HepG2 (cell line): Measurements from ENCODE around the gene GSTP1.
"Not testable (repeated sequence)": the region's sequence is repeated elsewhere in the genome, so short reads cannot be mapped to it uniquely, and the experiment has no call there.

Experiments
- EZH2 ChIP-seq: conservative IDR thresholded peaks from 2 replicates; pipeline ENCODE4 v1.6.1; 2012; ENCODE audit warnings: mild to moderate bottlenecking, low read depth, low read length, moderate library complexity
- NR3C1 ChIP-seq: sonication (generic); formaldehyde crosslinking; IDR thresholded peaks from 2 replicates; pipeline ENCODE4 v1.4.0; 2020; ENCODE audit warnings: missing genetic modification reagents
- PAWR ChIP-seq: sonication (generic); formaldehyde crosslinking; IDR thresholded peaks from 2 replicates; pipeline ENCODE4 v1.4.0; 2020; ENCODE audit warnings: missing genetic modification reagents, mild to moderate bottlenecking, borderline replicate concordance
- SRF ChIP-seq: IDR thresholded peaks from 2 replicates; pipeline ENCODE4 v1.6.1; 2011; ENCODE audit warnings: mild to moderate bottlenecking, low read depth, low read length, moderate library complexity
- TBL1XR1 ChIP-seq: fragments of 150-350 bp; IDR thresholded peaks from 2 replicates; pipeline ENCODE4 v1.6.1; 2014; ENCODE audit warnings: borderline replicate concordance, low read length; ENCODE audit not compliant: partially characterized antibody
- ZEB1 ChIP-seq: IDR thresholded peaks from 2 replicates; pipeline ENCODE4 v1.6.1; 2012; ENCODE audit warnings: mild to moderate bottlenecking, low read depth, inconsistent platforms; ENCODE audit not compliant: insufficient replicate concordance
- ZNF124 ChIP-seq: sonication (generic); formaldehyde crosslinking; IDR thresholded peaks from 2 replicates; pipeline ENCODE4 v1.4.0; 2020; ENCODE audit warnings: missing genetic modification reagents
- ZNF235 ChIP-seq: sonication (generic); formaldehyde crosslinking; IDR thresholded peaks from 2 replicates; pipeline ENCODE4 v1.8.1; 2023; ENCODE audit warnings: mild to moderate bottlenecking, missing genetic modification reagents, borderline replicate concordance
- TF ChIP-seq, protein P1 (sequence below): sonication (generic); formaldehyde crosslinking; IDR thresholded peaks from 2 replicates; pipeline ENCODE4 v1.5.0; 2020; ENCODE audit warnings: mild to moderate bottlenecking, missing genetic modification reagents, moderate library complexity
- TF ChIP-seq, protein P2 (sequence below): conservative IDR thresholded peaks from 2 replicates; pipeline ENCODE4 v1.6.1; 2018; ENCODE audit warnings: missing genetic modification reagents
- TF ChIP-seq, protein P3 (sequence below), 2 experiments: fragments of 450-650 bp in 1 of 2; sonication (generic) in 1 of 2; formaldehyde crosslinking in 1 of 2; IDR thresholded peaks; 2 replicates each; pipeline versions ENCODE4 v1.6.1 to v1.8.0; 2016 to 2022; ENCODE audit warnings: antibody characterized with exemption in 1 of 2, mild to moderate bottlenecking in 1 of 2, missing genetic modification reagents in 1 of 2
- TF ChIP-seq, protein P4 (sequence below): IDR thresholded peaks from 2 replicates; pipeline ENCODE4 v1.6.1; 2016

DNA sequence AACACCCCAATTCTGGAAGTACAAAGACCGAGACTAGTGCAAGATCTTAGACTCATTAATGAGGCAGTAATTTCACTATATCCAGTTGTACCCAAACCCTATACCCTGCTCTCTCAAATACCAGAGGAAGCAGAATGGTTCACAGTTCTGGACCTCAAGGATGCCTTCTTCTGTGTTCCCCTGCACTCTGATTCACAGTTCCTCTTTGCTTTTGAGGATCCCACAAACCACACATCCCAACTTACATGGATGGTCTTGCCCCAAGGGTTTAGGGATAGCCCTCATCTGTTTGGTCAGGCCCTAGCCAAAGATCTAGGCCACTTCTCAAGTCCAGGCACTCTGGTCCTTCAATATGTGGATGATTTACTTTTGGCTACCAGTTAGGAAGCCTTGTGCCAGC lies 40.2 kb downstream of the GSTP1 start:
- TF ChIP-seq, protein P1, sequence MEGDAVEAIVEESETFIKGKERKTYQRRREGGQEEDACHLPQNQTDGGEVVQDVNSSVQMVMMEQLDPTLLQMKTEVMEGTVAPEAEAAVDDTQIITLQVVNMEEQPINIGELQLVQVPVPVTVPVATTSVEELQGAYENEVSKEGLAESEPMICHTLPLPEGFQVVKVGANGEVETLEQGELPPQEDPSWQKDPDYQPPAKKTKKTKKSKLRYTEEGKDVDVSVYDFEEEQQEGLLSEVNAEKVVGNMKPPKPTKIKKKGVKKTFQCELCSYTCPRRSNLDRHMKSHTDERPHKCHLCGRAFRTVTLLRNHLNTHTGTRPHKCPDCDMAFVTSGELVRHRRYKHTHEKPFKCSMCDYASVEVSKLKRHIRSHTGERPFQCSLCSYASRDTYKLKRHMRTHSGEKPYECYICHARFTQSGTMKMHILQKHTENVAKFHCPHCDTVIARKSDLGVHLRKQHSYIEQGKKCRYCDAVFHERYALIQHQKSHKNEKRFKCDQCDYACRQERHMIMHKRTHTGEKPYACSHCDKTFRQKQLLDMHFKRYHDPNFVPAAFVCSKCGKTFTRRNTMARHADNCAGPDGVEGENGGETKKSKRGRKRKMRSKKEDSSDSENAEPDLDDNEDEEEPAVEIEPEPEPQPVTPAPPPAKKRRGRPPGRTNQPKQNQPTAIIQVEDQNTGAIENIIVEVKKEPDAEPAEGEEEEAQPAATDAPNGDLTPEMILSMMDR (CRISPR knock-in tag), result not testable (repeated sequence)
- TF ChIP-seq, protein P2, sequence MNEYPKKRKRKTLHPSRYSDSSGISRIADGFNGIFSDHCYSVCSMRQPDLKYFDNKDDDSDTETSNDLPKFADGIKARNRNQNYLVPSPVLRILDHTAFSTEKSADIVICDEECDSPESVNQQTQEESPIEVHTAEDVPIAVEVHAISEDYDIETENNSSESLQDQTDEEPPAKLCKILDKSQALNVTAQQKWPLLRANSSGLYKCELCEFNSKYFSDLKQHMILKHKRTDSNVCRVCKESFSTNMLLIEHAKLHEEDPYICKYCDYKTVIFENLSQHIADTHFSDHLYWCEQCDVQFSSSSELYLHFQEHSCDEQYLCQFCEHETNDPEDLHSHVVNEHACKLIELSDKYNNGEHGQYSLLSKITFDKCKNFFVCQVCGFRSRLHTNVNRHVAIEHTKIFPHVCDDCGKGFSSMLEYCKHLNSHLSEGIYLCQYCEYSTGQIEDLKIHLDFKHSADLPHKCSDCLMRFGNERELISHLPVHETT, result not testable (repeated sequence)
- not testable (repeated sequence) for TF ChIP-seq ZEB1; ZNF124 (CRISPR knock-in tag); TBL1XR1; PAWR (CRISPR knock-in tag); EZH2; NR3C1 (CRISPR knock-in tag); SRF; ZNF235 (CRISPR knock-in tag)
- TF ChIP-seq, protein P3, sequence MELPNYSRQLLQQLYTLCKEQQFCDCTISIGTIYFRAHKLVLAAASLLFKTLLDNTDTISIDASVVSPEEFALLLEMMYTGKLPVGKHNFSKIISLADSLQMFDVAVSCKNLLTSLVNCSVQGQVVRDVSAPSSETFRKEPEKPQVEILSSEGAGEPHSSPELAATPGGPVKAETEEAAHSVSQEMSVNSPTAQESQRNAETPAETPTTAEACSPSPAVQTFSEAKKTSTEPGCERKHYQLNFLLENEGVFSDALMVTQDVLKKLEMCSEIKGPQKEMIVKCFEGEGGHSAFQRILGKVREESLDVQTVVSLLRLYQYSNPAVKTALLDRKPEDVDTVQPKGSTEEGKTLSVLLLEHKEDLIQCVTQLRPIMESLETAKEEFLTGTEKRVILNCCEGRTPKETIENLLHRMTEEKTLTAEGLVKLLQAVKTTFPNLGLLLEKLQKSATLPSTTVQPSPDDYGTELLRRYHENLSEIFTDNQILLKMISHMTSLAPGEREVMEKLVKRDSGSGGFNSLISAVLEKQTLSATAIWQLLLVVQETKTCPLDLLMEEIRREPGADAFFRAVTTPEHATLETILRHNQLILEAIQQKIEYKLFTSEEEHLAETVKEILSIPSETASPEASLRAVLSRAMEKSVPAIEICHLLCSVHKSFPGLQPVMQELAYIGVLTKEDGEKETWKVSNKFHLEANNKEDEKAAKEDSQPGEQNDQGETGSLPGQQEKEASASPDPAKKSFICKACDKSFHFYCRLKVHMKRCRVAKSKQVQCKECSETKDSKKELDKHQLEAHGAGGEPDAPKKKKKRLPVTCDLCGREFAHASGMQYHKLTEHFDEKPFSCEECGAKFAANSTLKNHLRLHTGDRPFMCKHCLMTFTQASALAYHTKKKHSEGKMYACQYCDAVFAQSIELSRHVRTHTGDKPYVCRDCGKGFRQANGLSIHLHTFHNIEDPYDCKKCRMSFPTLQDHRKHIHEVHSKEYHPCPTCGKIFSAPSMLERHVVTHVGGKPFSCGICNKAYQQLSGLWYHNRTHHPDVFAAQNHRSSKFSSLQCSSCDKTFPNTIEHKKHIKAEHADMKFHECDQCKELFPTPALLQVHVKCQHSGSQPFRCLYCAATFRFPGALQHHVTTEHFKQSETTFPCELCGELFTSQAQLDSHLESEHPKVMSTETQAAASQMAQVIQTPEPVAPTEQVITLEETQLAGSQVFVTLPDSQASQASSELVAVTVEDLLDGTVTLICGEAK (IDR thresholded peaks at IDR 0.05), result not testable (repeated sequence)
- TF ChIP-seq, protein P3 (CRISPR knock-in tag; IDR thresholded peaks at IDR 0.05), result not testable (repeated sequence)
- TF ChIP-seq, protein P4, sequence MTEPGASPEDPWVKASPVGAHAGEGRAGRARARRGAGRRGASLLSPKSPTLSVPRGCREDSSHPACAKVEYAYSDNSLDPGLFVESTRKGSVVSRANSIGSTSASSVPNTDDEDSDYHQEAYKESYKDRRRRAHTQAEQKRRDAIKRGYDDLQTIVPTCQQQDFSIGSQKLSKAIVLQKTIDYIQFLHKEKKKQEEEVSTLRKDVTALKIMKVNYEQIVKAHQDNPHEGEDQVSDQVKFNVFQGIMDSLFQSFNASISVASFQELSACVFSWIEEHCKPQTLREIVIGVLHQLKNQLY (CRISPR knock-in tag), result not testable (repeated sequence)
